Neural cell (in vitro differentiated cells): ENCODE measurements around the gene PHLDB2.

ENCODE experiments used
- EP300 ChIP-seq: fragments of 450-650 bp; conservative IDR thresholded peaks from 2 replicates; pipeline ENCODE4 v1.6.1; 2014; ENCODE audit warnings: antibody characterized with exemption, mild to moderate bottlenecking, moderate library complexity; ENCODE audit not compliant: poor library complexity, severe bottlenecking
- EZH2 ChIP-seq: fragments of 200-600, 300-800 bp; shearing (Covaris generic), sonication (generic); IDR thresholded peaks from 2 replicates; pipeline ENCODE4 v1.6.1; 2014; ENCODE audit warnings: antibody characterized with exemption, low read length, borderline replicate concordance, mild to moderate bottlenecking; ENCODE audit not compliant: insufficient read depth, poor library complexity, severe bottlenecking
- POLR2AphosphoS5 ChIP-seq: IDR thresholded peaks from 2 replicates; pipeline ENCODE4 v1.6.1; 2012
- RAD21 ChIP-seq: fragments of 450-650 bp; conservative IDR thresholded peaks from 2 replicates; pipeline ENCODE4 v1.6.1; 2014; ENCODE audit warnings: antibody characterized with exemption, mild to moderate bottlenecking, moderate library complexity
- REST ChIP-seq: IDR thresholded peaks from 2 replicates; pipeline ENCODE4 v1.6.1; 2012; ENCODE audit warnings: borderline replicate concordance
- TF ChIP-seq, protein P1 (sequence below): fragments of 450-650 bp; IDR thresholded peaks from 2 replicates; pipeline ENCODE4 v1.5.1; 2014; ENCODE audit warnings: antibody characterized with exemption, mild to moderate bottlenecking, moderate library complexity; ENCODE audit not compliant: poor library complexity, severe bottlenecking

GRCh38 chr3:112012205-112012992 is 153.3 kb downstream of the PHLDB2 start:
- TF ChIP-seq, protein P1, sequence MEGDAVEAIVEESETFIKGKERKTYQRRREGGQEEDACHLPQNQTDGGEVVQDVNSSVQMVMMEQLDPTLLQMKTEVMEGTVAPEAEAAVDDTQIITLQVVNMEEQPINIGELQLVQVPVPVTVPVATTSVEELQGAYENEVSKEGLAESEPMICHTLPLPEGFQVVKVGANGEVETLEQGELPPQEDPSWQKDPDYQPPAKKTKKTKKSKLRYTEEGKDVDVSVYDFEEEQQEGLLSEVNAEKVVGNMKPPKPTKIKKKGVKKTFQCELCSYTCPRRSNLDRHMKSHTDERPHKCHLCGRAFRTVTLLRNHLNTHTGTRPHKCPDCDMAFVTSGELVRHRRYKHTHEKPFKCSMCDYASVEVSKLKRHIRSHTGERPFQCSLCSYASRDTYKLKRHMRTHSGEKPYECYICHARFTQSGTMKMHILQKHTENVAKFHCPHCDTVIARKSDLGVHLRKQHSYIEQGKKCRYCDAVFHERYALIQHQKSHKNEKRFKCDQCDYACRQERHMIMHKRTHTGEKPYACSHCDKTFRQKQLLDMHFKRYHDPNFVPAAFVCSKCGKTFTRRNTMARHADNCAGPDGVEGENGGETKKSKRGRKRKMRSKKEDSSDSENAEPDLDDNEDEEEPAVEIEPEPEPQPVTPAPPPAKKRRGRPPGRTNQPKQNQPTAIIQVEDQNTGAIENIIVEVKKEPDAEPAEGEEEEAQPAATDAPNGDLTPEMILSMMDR, result no peak
- TF ChIP-seq EZH2, result no peak
- no peak for TF ChIP-seq POLR2AphosphoS5
- no peak for TF ChIP-seq EP300
- no peak for TF ChIP-seq RAD21
- TF ChIP-seq REST, result no peak
